Fibroblast of skin of right biceps (primary cell): ENCODE results near the gene ZBTB33.

Source experiments
- DNase-seq: peaks from one replicate; pipeline ENCODE4 v3.0.0-alpha.2; 2013

ZBTB33 gene, protein sequence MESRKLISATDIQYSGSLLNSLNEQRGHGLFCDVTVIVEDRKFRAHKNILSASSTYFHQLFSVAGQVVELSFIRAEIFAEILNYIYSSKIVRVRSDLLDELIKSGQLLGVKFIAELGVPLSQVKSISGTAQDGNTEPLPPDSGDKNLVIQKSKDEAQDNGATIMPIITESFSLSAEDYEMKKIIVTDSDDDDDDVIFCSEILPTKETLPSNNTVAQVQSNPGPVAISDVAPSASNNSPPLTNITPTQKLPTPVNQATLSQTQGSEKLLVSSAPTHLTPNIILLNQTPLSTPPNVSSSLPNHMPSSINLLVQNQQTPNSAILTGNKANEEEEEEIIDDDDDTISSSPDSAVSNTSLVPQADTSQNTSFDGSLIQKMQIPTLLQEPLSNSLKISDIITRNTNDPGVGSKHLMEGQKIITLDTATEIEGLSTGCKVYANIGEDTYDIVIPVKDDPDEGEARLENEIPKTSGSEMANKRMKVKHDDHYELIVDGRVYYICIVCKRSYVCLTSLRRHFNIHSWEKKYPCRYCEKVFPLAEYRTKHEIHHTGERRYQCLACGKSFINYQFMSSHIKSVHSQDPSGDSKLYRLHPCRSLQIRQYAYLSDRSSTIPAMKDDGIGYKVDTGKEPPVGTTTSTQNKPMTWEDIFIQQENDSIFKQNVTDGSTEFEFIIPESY

GRCh38 chrX:120250522-120251271, at the start of gene ZBTB33:
Gene ZBTB33 (plus strand): TSS chrX:120250812. CDS start chrX:120253416, 2,604 bp downstream.
- peak; percentile 94 for DNase-seq

GRCh38 chrX:120200851-120201250, 49.8 kb upstream of the ZBTB33 start:
- no peak for DNase-seq

DNA sequence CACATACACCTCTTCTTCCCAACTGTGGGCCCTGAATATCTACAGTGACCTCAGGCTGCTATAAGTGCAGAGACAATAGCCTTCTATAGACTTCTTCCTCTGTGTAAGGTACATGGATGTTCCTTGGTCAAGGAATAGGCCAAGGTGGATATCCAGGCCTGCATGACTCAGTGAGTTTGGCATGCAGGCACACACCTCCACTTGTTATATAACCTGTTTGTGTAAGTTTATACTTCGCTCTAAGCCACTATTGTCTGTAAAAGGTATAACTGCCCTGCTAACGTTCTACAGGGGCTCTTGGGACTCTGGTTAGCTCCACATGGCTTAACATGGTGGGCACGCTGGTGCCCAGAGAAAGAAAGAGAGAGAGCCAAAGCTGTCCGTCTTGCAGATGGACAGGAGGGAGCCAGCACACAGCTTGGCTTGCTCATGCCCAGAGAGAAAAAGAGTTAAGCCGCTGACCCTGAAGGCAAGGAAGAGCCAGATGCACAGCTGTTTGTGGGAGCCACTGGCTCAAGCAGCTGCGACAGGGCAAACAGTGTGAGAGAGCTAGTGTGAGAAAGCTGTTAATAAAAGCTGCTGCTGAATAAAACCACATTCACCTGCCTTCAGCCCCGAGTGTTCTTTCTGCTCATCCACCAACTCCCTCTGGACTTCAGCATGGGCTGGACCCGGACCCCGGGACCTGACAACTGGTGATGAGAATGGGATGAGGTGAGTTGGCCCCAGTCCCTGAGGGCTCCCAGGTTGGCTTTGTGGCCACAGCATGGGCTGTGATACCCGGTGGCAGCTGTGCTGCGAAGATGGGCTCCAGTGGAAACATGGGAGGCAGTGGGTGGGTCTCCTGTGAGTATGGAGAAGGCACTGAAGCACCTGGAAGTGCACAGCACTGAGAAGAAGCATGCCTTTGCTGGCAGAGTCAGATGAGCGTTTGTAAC, 44.5 kb upstream of the ZBTB33 start:
- no peak for DNase-seq

DNA sequence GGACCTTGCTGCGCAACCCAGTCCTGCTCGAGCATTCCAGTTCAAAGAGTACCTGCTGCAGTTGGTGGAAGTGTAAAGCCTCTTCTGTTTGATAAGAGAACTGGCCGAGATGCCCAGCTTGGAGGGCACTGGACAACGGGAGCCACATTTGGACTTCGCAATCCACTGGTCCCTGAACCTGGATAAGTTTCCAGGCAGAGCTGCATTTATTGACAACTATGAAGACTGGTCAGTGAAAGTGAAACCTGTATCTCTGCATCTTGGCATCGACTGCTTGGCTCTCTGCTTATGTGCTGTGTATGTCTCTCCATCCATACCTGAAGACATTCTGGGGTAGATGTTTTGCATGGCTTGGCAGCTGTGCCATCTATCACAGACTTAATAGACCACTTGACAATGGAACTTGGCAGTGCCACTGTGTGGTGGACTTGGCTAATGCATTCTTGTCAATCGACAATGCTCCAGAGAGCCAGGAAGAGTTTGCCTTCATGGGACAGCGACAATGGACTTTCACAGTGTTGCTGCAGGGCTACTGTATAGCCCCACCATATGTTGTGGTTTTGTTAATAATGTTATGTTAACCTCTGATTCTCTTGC, 43.5 kb upstream of the ZBTB33 start:
- DNase-seq, result no peak

- DNase-seq, result peak; percentile 36
These were observed 37.0 kb upstream of the ZBTB33 start for GRCh38 chrX:120213438-120214265.

GRCh38 chrX:120223374-120223773, 27.2 kb upstream of the ZBTB33 start:
- DNase-seq, result no peak

- no peak for DNase-seq
These were observed 26.2 kb upstream of the ZBTB33 start for GRCh38 chrX:120224388-120224787.

DNA sequence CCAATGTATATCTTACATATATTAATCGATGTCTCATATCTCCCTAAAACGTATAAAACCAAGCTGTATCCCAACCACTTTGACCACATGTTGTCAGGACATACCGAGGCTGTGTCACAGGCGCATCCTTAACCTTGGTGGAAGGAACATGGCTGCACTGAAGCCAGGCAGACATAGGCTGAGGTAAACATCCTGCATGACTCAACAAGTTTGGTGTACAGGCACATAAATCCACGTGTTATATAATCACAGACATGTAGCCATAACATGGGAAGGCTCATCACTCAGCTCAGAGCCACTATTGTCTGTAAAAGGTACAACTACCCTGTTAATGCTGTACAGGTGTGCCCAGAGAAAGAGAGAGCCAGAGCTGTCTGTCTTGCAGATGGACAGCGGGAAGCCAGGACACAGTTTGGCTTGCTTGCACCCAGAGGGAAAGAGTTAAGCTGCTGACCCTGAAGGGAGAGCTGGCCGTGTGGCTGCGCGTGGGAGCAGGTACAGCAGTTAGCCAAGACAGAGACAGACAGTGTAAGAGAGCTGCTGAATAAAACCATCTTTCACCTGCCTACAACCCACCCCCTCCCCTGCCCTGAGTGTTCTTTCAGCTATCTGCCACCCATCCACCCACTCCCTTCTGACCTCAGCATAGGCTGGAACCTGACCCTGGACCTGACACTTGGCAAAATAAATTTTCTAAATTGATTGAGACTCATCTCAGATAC, 22.3 kb upstream of the ZBTB33 start:
- DNase-seq, result no peak

- no peak for DNase-seq
These were observed 15.3 kb upstream of the ZBTB33 start for GRCh38 chrX:120235284-120235683.

- no peak for DNase-seq
These were observed 13.7 kb upstream of the ZBTB33 start for GRCh38 chrX:120236687-120237479.

- DNase-seq, result no peak
These were observed 11.7 kb upstream of the ZBTB33 start for GRCh38 chrX:120238933-120239332.

- DNase-seq, result no peak
These were observed 7.8 kb upstream of the ZBTB33 start for GRCh38 chrX:120242813-120243212.

GRCh38 chrX:120244395-120244734, 6.2 kb upstream of the ZBTB33 start:
- no peak for DNase-seq

GRCh38 chrX:120244735-120245498, 5.7 kb upstream of the ZBTB33 start:
- DNase-seq, result peak; percentile 81

DNA sequence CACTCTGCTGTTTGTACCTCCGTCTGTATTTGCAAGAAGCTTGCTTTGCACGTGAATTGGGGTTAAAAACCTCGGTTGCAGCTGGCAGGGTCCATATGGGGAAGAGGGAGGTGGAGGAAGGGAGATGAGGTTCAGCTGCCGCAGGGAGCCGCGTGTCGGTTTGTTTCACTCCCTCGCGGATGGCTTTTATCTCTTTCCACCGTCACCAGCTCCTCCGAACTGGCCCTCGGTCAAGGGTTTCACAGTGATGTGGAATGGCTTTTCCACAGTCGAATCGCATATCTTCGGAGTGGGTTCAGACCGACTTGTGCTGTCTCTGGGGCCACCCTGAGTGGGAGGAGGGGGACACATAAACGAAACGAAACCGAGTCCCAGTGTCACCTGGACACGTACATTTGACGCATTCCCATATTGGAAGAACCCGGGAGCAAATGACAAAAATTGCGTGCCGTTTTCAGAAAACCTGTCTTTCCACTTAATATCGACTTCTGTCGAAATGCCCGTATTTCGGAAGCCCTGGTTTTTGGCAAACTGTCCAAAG, 929 bp downstream of the ZBTB33 start:
- DNase-seq, result peak; percentile 7

GRCh38 chrX:120253784-120254183, 3.2 kb downstream of the ZBTB33 start:
- no peak for DNase-seq

GRCh38 chrX:120260369-120260768, 9.8 kb downstream of the ZBTB33 start:
- DNase-seq, result no peak
